HepG2 (cell line): ENCODE data around the gene HLA-F. TPM values are rescaled to one million over a fixed set of nuclear protein-coding genes. Genes with fewer than 3 reads are reported as not detected.

Source experiments
- BCLAF1 ChIP-seq: fragments of 450-650 bp; IDR thresholded peaks from 2 replicates; pipeline ENCODE4 v1.6.1; 2017; ENCODE audit warnings: mild to moderate bottlenecking
- MED13 ChIP-seq: sonication (generic); formaldehyde crosslinking; IDR thresholded peaks from 2 replicates; pipeline ENCODE4 v1.5.0; 2020; ENCODE audit warnings: missing genetic modification reagents
- MYNN ChIP-seq: sonication (generic); formaldehyde crosslinking; IDR thresholded peaks from 2 replicates; pipeline ENCODE4 v1.4.0; 2020; ENCODE audit warnings: mild to moderate bottlenecking, low read depth, missing genetic modification reagents
- ZNF746 ChIP-seq: sonication (generic); formaldehyde crosslinking; IDR thresholded peaks from 2 replicates; pipeline ENCODE4 v1.8.0; 2022; ENCODE audit warnings: mild to moderate bottlenecking, missing genetic modification reagents
- polyA plus RNA-seq, 8 experiments: library from polyadenylated mRNA; depleted of rRNA in 3 of 8; stranded (reverse) in 7 of 8; unstranded in 1 of 8; fragments of >200 nt; fragmentation: Illumina TruSeq in 4 of 8; extraction: Trizol in 4 of 8; gene quantifications; 2 replicates each; pipeline versions ENCODE4 v1.2.1 to v1.2.3, GENCODE V29; 2011 to 2016; ENCODE audit warnings: low read depth in 4 of 8, missing spikeins in 1 of 8, mixed read lengths in 1 of 8; ENCODE audit not compliant: insufficient read depth in 1 of 8
- total RNA-seq, 5 experiments: library from RNA; depleted of rRNA; stranded (reverse); fragments of >200 nt; fragmentation: Illumina TruSeq; extraction: Trizol; gene quantifications; 2 replicates each; pipeline ENCODE4 v1.2.3, GENCODE V29; 2016; ENCODE audit warnings: low read depth in 1 of 5
- TF ChIP-seq, protein P1 (sequence below): sonication (generic); formaldehyde crosslinking; IDR thresholded peaks from 2 replicates; pipeline ENCODE4 v1.4.0; 2020; ENCODE audit warnings: mild to moderate bottlenecking, missing genetic modification reagents, borderline replicate concordance

Gene HLA-F
- total and polyA plus RNA-seq, 2 of the 13 experiments (the other 11 are each of a cell fraction or from before 2014, with no cell fraction given) = 6.0 to 6.1 TPM

- TF ChIP-seq, protein P1, sequence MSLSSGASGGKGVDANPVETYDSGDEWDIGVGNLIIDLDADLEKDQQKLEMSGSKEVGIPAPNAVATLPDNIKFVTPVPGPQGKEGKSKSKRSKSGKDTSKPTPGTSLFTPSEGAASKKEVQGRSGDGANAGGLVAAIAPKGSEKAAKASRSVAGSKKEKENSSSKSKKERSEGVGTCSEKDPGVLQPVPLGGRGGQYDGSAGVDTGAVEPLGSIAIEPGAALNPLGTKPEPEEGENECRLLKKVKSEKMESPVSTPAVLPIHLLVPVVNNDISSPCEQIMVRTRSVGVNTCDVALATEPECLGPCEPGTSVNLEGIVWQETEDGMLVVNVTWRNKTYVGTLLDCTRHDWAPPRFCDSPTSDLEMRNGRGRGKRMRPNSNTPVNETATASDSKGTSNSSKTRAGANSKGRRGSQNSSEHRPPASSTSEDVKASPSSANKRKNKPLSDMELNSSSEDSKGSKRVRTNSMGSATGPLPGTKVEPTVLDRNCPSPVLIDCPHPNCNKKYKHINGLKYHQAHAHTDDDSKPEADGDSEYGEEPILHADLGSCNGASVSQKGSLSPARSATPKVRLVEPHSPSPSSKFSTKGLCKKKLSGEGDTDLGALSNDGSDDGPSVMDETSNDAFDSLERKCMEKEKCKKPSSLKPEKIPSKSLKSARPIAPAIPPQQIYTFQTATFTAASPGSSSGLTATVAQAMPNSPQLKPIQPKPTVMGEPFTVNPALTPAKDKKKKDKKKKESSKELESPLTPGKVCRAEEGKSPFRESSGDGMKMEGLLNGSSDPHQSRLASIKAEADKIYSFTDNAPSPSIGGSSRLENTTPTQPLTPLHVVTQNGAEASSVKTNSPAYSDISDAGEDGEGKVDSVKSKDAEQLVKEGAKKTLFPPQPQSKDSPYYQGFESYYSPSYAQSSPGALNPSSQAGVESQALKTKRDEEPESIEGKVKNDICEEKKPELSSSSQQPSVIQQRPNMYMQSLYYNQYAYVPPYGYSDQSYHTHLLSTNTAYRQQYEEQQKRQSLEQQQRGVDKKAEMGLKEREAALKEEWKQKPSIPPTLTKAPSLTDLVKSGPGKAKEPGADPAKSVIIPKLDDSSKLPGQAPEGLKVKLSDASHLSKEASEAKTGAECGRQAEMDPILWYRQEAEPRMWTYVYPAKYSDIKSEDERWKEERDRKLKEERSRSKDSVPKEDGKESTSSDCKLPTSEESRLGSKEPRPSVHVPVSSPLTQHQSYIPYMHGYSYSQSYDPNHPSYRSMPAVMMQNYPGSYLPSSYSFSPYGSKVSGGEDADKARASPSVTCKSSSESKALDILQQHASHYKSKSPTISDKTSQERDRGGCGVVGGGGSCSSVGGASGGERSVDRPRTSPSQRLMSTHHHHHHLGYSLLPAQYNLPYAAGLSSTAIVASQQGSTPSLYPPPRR (CRISPR knock-in tag) = no peak
- no peak for TF ChIP-seq MED13 (CRISPR knock-in tag)
- TF ChIP-seq BCLAF1 = no peak
- no peak for TF ChIP-seq MYNN (CRISPR knock-in tag)
- no peak for TF ChIP-seq ZNF746 (CRISPR knock-in tag)
Measured at GRCh38 chr6:29757282-29757681, 34.0 kb downstream of the HLA-F start (continued).
